Thyroid gland (tissue), 4 donors: ENCODE measurements around the gene ABTB2.

ENCODE experiments used
- CTCF ChIP-seq, 6 experiments: fragments of 200-600 bp in 3 of 6; fragments of 450-650 bp in 3 of 6; sonication (generic) in 3 of 6; IDR thresholded peaks; one replicate each; pipeline ENCODE4 v1.5.1; 2016 to 2019; ENCODE audit warnings: antibody characterized with exemption in 6 of 6, mild to moderate bottlenecking in 2 of 6, inconsistent platforms in 1 of 6, moderate library complexity in 1 of 6
- POLR2A ChIP-seq, 2 donors: fragments of 450-650 bp; IDR thresholded peaks; one replicate each; pipeline ENCODE4 v1.6.1; 2017; ENCODE audit warnings: antibody characterized with exemption in 2 of 2, mild to moderate bottlenecking in 2 of 2, moderate library complexity in 1 of 2

GRCh38 chr11:34359548-34359891 lies 1.7 kb upstream of the ABTB2 start:
- TF ChIP-seq POLR2A (IDR thresholded peaks at IDR 0.05), result no peak
- TF ChIP-seq CTCF (IDR thresholded peaks at IDR 0.05), result peak in 4 of 6 experiments; percentile 0 to 47 (median 25)
